A673 (cell line): ENCODE measurements around the gene DENND1A. TPM values are rescaled to one million over a fixed set of nuclear protein-coding genes. Genes with fewer than 3 reads are reported as not detected.

Experiments used
- BruUV-seq: library from RNA; stranded (reverse); fragments of 400-500 nt; replicated peaks from 2 replicates; lab custom pipeline; 2021; lab: Mats Ljungman, UMichigan
- CTCF ChIA-PET: fragments of 300-600 bp; sonication (Branson Sonifier 250); formaldehyde crosslinking; loops from one replicate; lab custom pipeline; 2022; ENCODE audit warnings: antibody characterized with exemption; lab: Charles Lee
- POLR2A ChIA-PET: fragments of 300-600 bp; sonication (Branson Sonifier 250); formaldehyde crosslinking; loops from one replicate; lab custom pipeline; 2022; ENCODE audit warnings: antibody characterized with exemption; ENCODE audit not compliant: low non-redundant PET; lab: Charles Lee
- DNase-seq: peaks from one replicate; pipeline ENCODE4 v3.0.0-alpha.2; 2015; ENCODE audit warnings: low spot score
- H3K27ac ChIP-seq: fragments of 200-600 bp; sonication (generic); 2 replicates; pipeline ENCODE4 v1.5.1; 2016; ENCODE audit warnings: mixed run types, low read depth, mild to moderate bottlenecking, mixed read lengths, antibody characterized with exemption, low read length; ENCODE audit not compliant: poor library complexity, severe bottlenecking
- H3K27me3 ChIP-seq: fragments of 200-600 bp; sonication (generic); replicated peaks from 2 replicates; pipeline ENCODE4 v1.6.1; 2017; ENCODE audit warnings: mixed run types, low read depth, mild to moderate bottlenecking, mixed read lengths, antibody characterized with exemption, low read length; ENCODE audit not compliant: insufficient read depth, poor library complexity
- H3K36me3 ChIP-seq: fragments of 200-600 bp; sonication (generic); 2 replicates; pipeline ENCODE4 v1.6.1; 2016; ENCODE audit warnings: mixed run types, mild to moderate bottlenecking, mixed read lengths, antibody characterized with exemption, low read length; ENCODE audit not compliant: insufficient read depth, poor library complexity, severe bottlenecking
- H3K4me1 ChIP-seq: fragments of 200-600 bp; sonication (generic); 2 replicates; pipeline ENCODE4 v1.6.1; 2017; ENCODE audit warnings: mixed run types, mild to moderate bottlenecking, mixed read lengths, antibody characterized with exemption, low read length; ENCODE audit not compliant: insufficient read depth, poor library complexity, severe bottlenecking
- H3K4me3 ChIP-seq: fragments of 200-600 bp; sonication (generic); 2 replicates; pipeline ENCODE4 v1.5.1; 2016; ENCODE audit warnings: low read depth, mixed run types, mild to moderate bottlenecking, mixed read lengths, low read length; ENCODE audit not compliant: poor library complexity, severe bottlenecking
- H3K9me3 ChIP-seq: fragments of 200-600 bp; sonication (generic); 2 replicates; pipeline ENCODE4 v1.6.1; 2016; ENCODE audit warnings: mixed run types, low read depth, mild to moderate bottlenecking, mixed read lengths, antibody characterized with exemption, low read length; ENCODE audit not compliant: poor library complexity, severe bottlenecking
- EZH2 ChIP-seq: fragments of 200-600 bp; sonication (generic); IDR thresholded peaks from 2 replicates; pipeline ENCODE4 v1.6.1; 2017; ENCODE audit warnings: borderline replicate concordance, low read depth, mild to moderate bottlenecking, mixed read lengths, antibody characterized with exemption, low read length; ENCODE audit not compliant: poor library complexity, severe bottlenecking
- intact Hi-C: fragments of 100-400 bp; cut with micrococcal nuclease; formaldehyde crosslinking; loops from one replicate; pipeline ENCODE4 v1.10.0; 2022; ENCODE audit not compliant: unreplicated experiment
- total RNA-seq: library from RNA; stranded (reverse); gene quantifications from 2 replicates; pipeline ENCODE4 v1.2.3, GENCODE V29; 2021
- TF ChIP-seq, protein P1 (sequence below): fragments of 300-800, 200-600 bp; sonication (generic); conservative IDR thresholded peaks from 2 replicates; pipeline ENCODE4 v1.5.1; 2017; ENCODE audit warnings: low read depth, mild to moderate bottlenecking, antibody characterized with exemption, low read length, moderate library complexity, mixed read lengths

Gene DENND1A
- total RNA-seq, 1 experiment from 2014 or later: 12.0 TPM

DNA sequence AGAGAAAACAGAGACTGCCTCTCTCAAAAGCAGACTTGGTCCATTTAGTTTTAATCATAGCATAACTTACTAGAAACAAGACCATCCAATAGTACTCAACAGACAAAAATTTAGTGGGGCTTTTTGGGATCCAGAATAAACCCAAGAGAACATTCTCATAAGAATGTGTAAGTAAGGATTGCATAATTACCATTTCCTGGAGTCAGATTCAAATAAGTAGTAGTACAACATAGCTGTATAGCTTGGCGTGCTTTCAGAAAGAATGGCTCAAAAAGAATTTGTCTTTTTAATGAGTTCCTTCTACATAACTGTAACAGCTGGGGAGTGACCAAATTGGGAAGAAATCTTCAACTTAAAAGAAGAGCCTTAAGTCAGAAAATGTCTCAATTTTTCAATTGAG, 145.4 kb downstream of the DENND1A start:
- BruUV-seq: no TSS peak
- H3K4me1 ChIP-seq: peaks cover 9% of the 10 kb centered on the region
- H3K4me3 ChIP-seq: no peak overlapping the region
- POLR2A ChIA-PET: no interaction called here
- TF ChIP-seq, protein P1, sequence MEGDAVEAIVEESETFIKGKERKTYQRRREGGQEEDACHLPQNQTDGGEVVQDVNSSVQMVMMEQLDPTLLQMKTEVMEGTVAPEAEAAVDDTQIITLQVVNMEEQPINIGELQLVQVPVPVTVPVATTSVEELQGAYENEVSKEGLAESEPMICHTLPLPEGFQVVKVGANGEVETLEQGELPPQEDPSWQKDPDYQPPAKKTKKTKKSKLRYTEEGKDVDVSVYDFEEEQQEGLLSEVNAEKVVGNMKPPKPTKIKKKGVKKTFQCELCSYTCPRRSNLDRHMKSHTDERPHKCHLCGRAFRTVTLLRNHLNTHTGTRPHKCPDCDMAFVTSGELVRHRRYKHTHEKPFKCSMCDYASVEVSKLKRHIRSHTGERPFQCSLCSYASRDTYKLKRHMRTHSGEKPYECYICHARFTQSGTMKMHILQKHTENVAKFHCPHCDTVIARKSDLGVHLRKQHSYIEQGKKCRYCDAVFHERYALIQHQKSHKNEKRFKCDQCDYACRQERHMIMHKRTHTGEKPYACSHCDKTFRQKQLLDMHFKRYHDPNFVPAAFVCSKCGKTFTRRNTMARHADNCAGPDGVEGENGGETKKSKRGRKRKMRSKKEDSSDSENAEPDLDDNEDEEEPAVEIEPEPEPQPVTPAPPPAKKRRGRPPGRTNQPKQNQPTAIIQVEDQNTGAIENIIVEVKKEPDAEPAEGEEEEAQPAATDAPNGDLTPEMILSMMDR: no peak
- no peak for TF ChIP-seq EZH2
- H3K27ac ChIP-seq: no peak overlapping the region
- H3K9me3 ChIP-seq: no peaks in the 10 kb centered on the region
- H3K27me3 ChIP-seq: no peaks in the 10 kb centered on the region
- peak; percentile 41 for DNase-seq
- CTCF ChIA-PET: interaction anchor here (0.7 kb wide), 1 partner anchor 11 kb away, joined by 3 read pairs; no protein-coding TSS in a partner anchor
- intact Hi-C loops: no loop called here
- H3K36me3 ChIP-seq: no peaks in the 10 kb centered on the region

DNA sequence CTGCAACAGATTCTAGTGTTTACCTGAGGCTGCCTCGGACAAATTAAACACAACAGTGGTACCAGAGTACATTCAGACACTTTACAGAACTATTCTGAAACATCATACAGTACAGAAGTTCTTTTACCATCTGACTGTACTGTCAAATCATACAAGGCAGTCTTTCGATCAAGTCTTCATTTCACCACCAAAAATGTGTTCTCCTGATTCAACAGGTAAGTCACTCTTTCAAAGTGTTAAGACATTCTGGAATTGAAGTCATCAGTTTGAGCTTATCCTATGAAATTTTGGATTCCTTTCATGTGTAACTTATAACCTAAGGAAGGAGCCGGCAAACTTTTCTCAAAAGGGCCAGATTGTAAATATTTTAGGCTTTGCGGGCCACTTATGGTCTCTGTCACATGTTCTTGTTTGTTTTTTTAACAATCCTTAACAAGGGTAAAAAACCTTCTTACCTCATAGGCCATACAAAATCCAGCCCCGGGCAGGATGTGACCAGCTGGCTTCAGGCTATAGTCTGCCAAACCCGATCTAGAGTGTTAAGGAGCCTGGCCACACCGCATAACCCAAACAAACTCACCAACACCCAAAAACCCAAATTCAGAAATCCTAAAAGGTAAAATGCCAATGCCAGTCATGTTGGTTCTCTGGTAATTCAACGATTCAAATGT, 151.6 kb downstream of the DENND1A start:
- POLR2A ChIA-PET: no interaction called here
- no peak for DNase-seq
- H3K9me3 ChIP-seq: no peaks in the 10 kb centered on the region
- H3K27me3 ChIP-seq: no peaks in the 10 kb centered on the region
- H3K36me3 ChIP-seq: no peaks in the 10 kb centered on the region
- no peak overlapping the region for H3K27ac ChIP-seq
- peaks cover 9% of the 10 kb centered on the region for H3K4me1 ChIP-seq
- CTCF ChIA-PET: no interaction called here
- TF ChIP-seq, protein P1: no peak
- no peak for TF ChIP-seq EZH2
- H3K4me3 ChIP-seq: no peak overlapping the region
- BruUV-seq: no TSS peak
- intact Hi-C loops: no loop called here

DNA sequence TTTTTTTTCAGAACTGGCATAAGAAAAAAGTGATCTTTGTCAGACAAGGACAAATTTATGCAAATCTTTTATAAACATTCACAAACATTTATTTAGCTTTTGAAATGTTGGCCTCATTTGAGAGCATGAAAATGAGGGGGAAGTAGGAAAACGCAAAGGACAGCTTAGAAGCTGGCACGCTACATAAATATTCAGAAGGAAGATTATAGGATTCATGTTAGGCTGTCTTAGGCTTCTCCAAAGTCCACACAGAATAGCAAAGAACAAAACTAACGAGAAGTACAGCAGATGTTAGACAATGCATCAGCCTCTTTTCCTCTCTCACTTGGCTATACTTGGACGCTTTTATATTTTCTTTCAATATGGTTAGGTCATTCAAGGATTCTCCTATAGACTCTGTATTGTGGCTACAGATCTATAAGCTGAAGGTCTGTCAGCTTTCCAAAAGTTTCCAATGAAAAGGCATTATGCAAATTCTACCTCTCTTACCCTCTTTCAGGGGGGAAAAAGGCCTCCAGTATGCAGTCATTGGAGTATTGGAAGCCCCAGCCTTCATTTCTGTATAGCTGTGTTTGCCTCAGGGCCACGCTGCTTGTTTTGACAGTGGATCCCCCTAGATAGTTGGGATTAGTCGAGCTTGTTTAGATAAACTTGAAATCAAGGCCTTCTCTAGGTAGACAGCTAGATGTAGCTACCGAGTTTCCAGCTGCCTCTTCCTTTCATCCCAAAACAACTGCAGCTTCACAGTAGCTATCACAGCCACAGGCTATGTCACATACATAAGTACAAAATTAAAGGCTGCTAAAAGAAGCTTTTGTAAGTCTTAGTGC, 153.0 kb downstream of the DENND1A start:
- no peak for TF ChIP-seq EZH2
- TF ChIP-seq, protein P1: no peak
- Histone ChIP-seq H3K9me3 (no peaks in the 10 kb centered on the region), H3K36me3 (no peaks in the 10 kb centered on the region), H3K4me1 (peaks cover 9% of the 10 kb centered on the region), H3K27ac (no peak overlapping the region), H3K4me3 (no peak overlapping the region), H3K27me3 (no peaks in the 10 kb centered on the region)
- intact Hi-C loops: no loop called here
- ChIA-PET POLR2A (no interaction called here), CTCF (interaction anchor here (0.6 kb wide), 1 partner anchor 50 kb away, joined by 4 read pairs; no protein-coding TSS in a partner anchor)
- no TSS peak for BruUV-seq
- no peak for DNase-seq
